ENCODE measurements around the gene NSUN6. TPM values are rescaled to one million over a fixed set of nuclear protein-coding genes. Genes with fewer than 3 reads are reported as not detected.

Gene NSUN6
- total RNA-seq, 1 donor from 2014 or later, result 17.3 TPM

GRCh38 chr10:18565006-18565405 lies 86.4 kb downstream of the NSUN6 start:
- intact Hi-C loops (cut with micrococcal nuclease), result no loop called here

GRCh38 chr10:18563003-18563726 lies 88.2 kb downstream of the NSUN6 start:
- intact Hi-C loops (cut with micrococcal nuclease), result no loop called here

- intact Hi-C loops (cut with micrococcal nuclease), result no loop called here
Observed at GRCh38 chr10:18561861-18562551, 89.4 kb downstream of the NSUN6 start.

- intact Hi-C loops (cut with micrococcal nuclease), result no loop called here
Observed at GRCh38 chr10:18557960-18558359, 93.4 kb downstream of the NSUN6 start.

- intact Hi-C loops (cut with micrococcal nuclease), result no loop called here
Observed at GRCh38 chr10:18556522-18557147, 94.8 kb downstream of the NSUN6 start.

GRCh38 chr10:18554479-18554878 lies 96.9 kb downstream of the NSUN6 start:
- intact Hi-C loops (cut with micrococcal nuclease), result no loop called here

GRCh38 chr10:18551473-18551872 lies 99.9 kb downstream of the NSUN6 start:
- intact Hi-C loops (cut with micrococcal nuclease), result no loop called here

- intact Hi-C loops (cut with micrococcal nuclease), result no loop called here
Observed at GRCh38 chr10:18549105-18549504, 102.3 kb downstream of the NSUN6 start.

- intact Hi-C loops (cut with micrococcal nuclease), result no loop called here
Observed at GRCh38 chr10:18545621-18546305, 105.6 kb downstream of the NSUN6 start.

- intact Hi-C loops (cut with micrococcal nuclease), result no loop called here
Observed at GRCh38 chr10:18542832-18543231, 108.6 kb downstream of the NSUN6 start.

- intact Hi-C loops (cut with micrococcal nuclease), result no loop called here
Observed at GRCh38 chr10:18540195-18540594, 111.2 kb downstream of the NSUN6 start.

GRCh38 chr10:18539335-18539734 lies 112.1 kb downstream of the NSUN6 start:
- intact Hi-C loops (cut with micrococcal nuclease), result no loop called here

GRCh38 chr10:18533896-18534295 lies 117.5 kb downstream of the NSUN6 start:
- intact Hi-C loops (cut with micrococcal nuclease), result no loop called here

GRCh38 chr10:18532881-18533535 lies 118.4 kb downstream of the NSUN6 start:
- intact Hi-C loops (cut with micrococcal nuclease), result no loop called here

GRCh38 chr10:18528292-18528691 lies 123.1 kb downstream of the NSUN6 start:
- intact Hi-C loops (cut with micrococcal nuclease), result no loop called here

GRCh38 chr10:18527687-18528086 lies 123.7 kb downstream of the NSUN6 start:
- intact Hi-C loops (cut with micrococcal nuclease), result no loop called here

- intact Hi-C loops (cut with micrococcal nuclease), result no loop called here
Observed at GRCh38 chr10:18523858-18524257, 127.5 kb downstream of the NSUN6 start.

- intact Hi-C loops (cut with micrococcal nuclease), result no loop called here
Observed at GRCh38 chr10:18523025-18523424, 128.4 kb downstream of the NSUN6 start.

GRCh38 chr10:18516851-18517250 lies 134.5 kb downstream of the NSUN6 start:
- intact Hi-C loops (cut with micrococcal nuclease), result no loop called here

- intact Hi-C loops (cut with micrococcal nuclease), result no loop called here
Observed at GRCh38 chr10:18514537-18514936, 136.8 kb downstream of the NSUN6 start.

- intact Hi-C loops (cut with micrococcal nuclease), result no loop called here
Observed at GRCh38 chr10:18508587-18508986, 142.8 kb downstream of the NSUN6 start.
